ENCODE data around the gene RAB21.
"Not testable (repeated sequence)": the region's sequence is repeated elsewhere in the genome, so short reads cannot be mapped to it uniquely, and the experiment has no call there.

DNA sequence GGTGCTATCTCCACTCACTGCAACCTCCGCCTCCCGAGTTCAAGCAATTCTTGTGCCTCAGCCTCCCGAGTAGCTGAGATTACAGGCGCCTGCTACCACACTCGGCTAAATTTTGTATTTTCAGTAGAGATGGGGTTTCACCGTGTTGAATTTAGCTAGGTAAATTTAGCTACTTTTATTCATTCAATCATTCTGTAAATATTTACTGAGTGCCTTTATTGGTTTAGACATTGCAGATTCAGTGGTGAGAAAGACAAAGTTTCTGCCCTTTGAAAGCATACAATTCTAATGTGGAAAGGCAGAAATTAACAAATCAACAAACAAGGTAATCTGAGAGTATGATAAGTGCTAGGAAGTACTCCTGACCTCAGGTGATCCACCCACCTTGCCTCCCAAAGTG, 60.6 kb downstream of the RAB21 start:
- TF ChIP-seq, protein P1, sequence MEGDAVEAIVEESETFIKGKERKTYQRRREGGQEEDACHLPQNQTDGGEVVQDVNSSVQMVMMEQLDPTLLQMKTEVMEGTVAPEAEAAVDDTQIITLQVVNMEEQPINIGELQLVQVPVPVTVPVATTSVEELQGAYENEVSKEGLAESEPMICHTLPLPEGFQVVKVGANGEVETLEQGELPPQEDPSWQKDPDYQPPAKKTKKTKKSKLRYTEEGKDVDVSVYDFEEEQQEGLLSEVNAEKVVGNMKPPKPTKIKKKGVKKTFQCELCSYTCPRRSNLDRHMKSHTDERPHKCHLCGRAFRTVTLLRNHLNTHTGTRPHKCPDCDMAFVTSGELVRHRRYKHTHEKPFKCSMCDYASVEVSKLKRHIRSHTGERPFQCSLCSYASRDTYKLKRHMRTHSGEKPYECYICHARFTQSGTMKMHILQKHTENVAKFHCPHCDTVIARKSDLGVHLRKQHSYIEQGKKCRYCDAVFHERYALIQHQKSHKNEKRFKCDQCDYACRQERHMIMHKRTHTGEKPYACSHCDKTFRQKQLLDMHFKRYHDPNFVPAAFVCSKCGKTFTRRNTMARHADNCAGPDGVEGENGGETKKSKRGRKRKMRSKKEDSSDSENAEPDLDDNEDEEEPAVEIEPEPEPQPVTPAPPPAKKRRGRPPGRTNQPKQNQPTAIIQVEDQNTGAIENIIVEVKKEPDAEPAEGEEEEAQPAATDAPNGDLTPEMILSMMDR (IDR thresholded peaks at IDR 0.05), result not testable (repeated sequence)
- not testable (repeated sequence) for TF ChIP-seq POLR2A (IDR thresholded peaks at IDR 0.05)

Measured in sigmoid colon (tissue), 3 donors.